CD14-positive monocyte (primary cell): ENCODE measurements around the gene MGAT5. TPM values are rescaled to one million over a fixed set of nuclear protein-coding genes. Genes with fewer than 3 reads are reported as not detected.

Experiments used
- DNase-seq, 3 donors: peaks; one replicate each; pipeline ENCODE4 v3.0.0-alpha.2; 2011 to 2022
- H2AFZ ChIP-seq: 2 replicates; pipeline ENCODE4 v1.6.0; 2012; ENCODE audit warnings: mild to moderate bottlenecking, low read depth, low read length, inconsistent platforms; ENCODE audit not compliant: insufficient read depth, poor library complexity, severe bottlenecking
- H3K27ac ChIP-seq, 2 donors: 1 replicate in 1 of 2; 2 replicates in 1 of 2; pipeline ENCODE4 v1.5.1; 2012 to 2013; ENCODE audit warnings: low read length in 2 of 2, control low read depth in 1 of 2, inconsistent platforms in 1 of 2, low read depth in 1 of 2, mild to moderate bottlenecking in 1 of 2
- H3K27me3 ChIP-seq, 2 donors: one replicate each; pipeline versions ENCODE4 v1.6.0 to v1.6.1; 2011 to 2013; ENCODE audit warnings: low read length in 2 of 2; ENCODE audit not compliant: control insufficient read depth in 2 of 2, insufficient read depth in 2 of 2
- H3K36me3 ChIP-seq, 2 donors: replicated peaks in 1 of 2; 1 replicate in 1 of 2; 2 replicates in 1 of 2; pipeline versions ENCODE4 v1.5.1 to v1.6.1; 2012 to 2013; ENCODE audit warnings: low read length in 2 of 2, control low read depth in 1 of 2, inconsistent platforms in 1 of 2, mild to moderate bottlenecking in 1 of 2; ENCODE audit not compliant: insufficient read depth in 2 of 2, control insufficient read depth in 1 of 2
- H3K4me1 ChIP-seq, 2 donors: 1 replicate in 1 of 2; 2 replicates in 1 of 2; pipeline versions ENCODE4 v1.5.1 to v1.6.1; 2012 to 2013; ENCODE audit warnings: low read length in 2 of 2, control low read depth in 1 of 2, inconsistent platforms in 1 of 2, mild to moderate bottlenecking in 1 of 2, moderate library complexity in 1 of 2; ENCODE audit not compliant: insufficient read depth in 2 of 2, control insufficient read depth in 1 of 2
- H3K4me2 ChIP-seq: replicated peaks from 2 replicates; pipeline ENCODE3; 2012; ENCODE audit warnings: low read length, moderate library complexity, mild to moderate bottlenecking; ENCODE audit not compliant: poor library complexity, severe bottlenecking; ENCODE audit errors: extremely low read depth
- H3K4me3 ChIP-seq, 3 experiments: fragments of 200-600 bp in 1 of 3; sonication (generic) in 1 of 3; replicated peaks in 1 of 3; 1 replicate in 2 of 3; 2 replicates in 1 of 3; pipeline ENCODE4 v1.5.1; 2011 to 2013; ENCODE audit warnings: low read length in 3 of 3, mild to moderate bottlenecking in 3 of 3, control low read depth in 2 of 3, low read depth in 2 of 3, inconsistent platforms in 1 of 3, moderate library complexity in 1 of 3
- H3K79me2 ChIP-seq: 2 replicates; pipeline ENCODE4 v1.6.0; 2012; ENCODE audit warnings: mild to moderate bottlenecking, control low read depth, inconsistent platforms, low read length, moderate library complexity; ENCODE audit not compliant: insufficient read depth
- H3K9ac ChIP-seq: 2 replicates; pipeline ENCODE4 v1.6.0; 2017; ENCODE audit warnings: low read length, mild to moderate bottlenecking; ENCODE audit not compliant: insufficient read depth, poor library complexity, severe bottlenecking
- H3K9me3 ChIP-seq, 2 donors: replicated peaks in 1 of 2; 1 replicate in 1 of 2; 2 replicates in 1 of 2; pipeline versions ENCODE4 v1.5.1 to v1.6.1; 2012 to 2013; ENCODE audit warnings: low read length in 2 of 2, control low read depth in 1 of 2; ENCODE audit not compliant: control insufficient read depth in 1 of 2, insufficient read depth in 1 of 2
- H4K20me1 ChIP-seq: 2 replicates; pipeline ENCODE4 v1.6.0; 2012; ENCODE audit warnings: mild to moderate bottlenecking, low read length, control low read depth, moderate library complexity; ENCODE audit not compliant: insufficient read depth
- H3K27ac Mint-ChIP-seq, 7 donors: one replicate each; pipeline ENCODE4 v1.8.0; 2020; ENCODE audit warnings: mild to moderate bottlenecking in 7 of 7, mixed read lengths in 7 of 7, moderate library complexity in 6 of 7, inconsistent platforms in 2 of 7
- H3K27me3 Mint-ChIP-seq, 3 donors: one replicate each; pipeline ENCODE4 v1.8.0; 2021 to 2022; ENCODE audit warnings: low read depth in 3 of 3, mild to moderate bottlenecking in 3 of 3, mixed read lengths in 3 of 3, moderate library complexity in 3 of 3, inconsistent platforms in 1 of 3
- H3K36me3 Mint-ChIP-seq, 2 donors: one replicate each; pipeline ENCODE4 v1.8.0; 2020; ENCODE audit warnings: mixed read lengths in 2 of 2, inconsistent platforms in 1 of 2, mild to moderate bottlenecking in 1 of 2
- H3K4me1 Mint-ChIP-seq: one replicate; pipeline ENCODE4 v1.8.0; 2020; ENCODE audit warnings: mild to moderate bottlenecking, mixed read lengths
- H3K4me3 Mint-ChIP-seq, 2 donors: one replicate each; pipeline ENCODE4 v1.8.0; 2020; ENCODE audit warnings: mild to moderate bottlenecking in 2 of 2, mixed read lengths in 2 of 2, moderate library complexity in 1 of 2
- H3K9me3 Mint-ChIP-seq, 7 donors: one replicate each; pipeline ENCODE4 v1.8.0; 2020 to 2022; ENCODE audit warnings: mixed read lengths in 7 of 7, mild to moderate bottlenecking in 6 of 7, moderate library complexity in 6 of 7, inconsistent platforms in 2 of 7
- CTCF ChIP-seq: fragments of 200-600 bp; IDR thresholded peaks from one replicate; pipeline ENCODE4 v1.8.0; 2022; ENCODE audit warnings: antibody characterized with exemption, mild to moderate bottlenecking
- whole genome bisulfite sequencing: methylation state at CpG from one replicate; pipeline ENCODE4 v1.1.5; 2013; ENCODE audit warnings: missing lambda C conversion rate; ENCODE audit not compliant: insufficient coverage; 5-methylcytosine and 5-hydroxymethylcytosine counted together
- intact Hi-C, 2 donors: fragments of 100-400 bp; cut with micrococcal nuclease; formaldehyde crosslinking; loops; one replicate each; pipeline versions ENCODE4 v1.15.0 to v1.15.1; 2023
- polyA plus RNA-seq, 3 donors: library from polyadenylated mRNA; depleted of rRNA in 1 of 3; unstranded in 2 of 3; stranded (reverse) in 1 of 3; fragments of 300-500 nt in 2 of 3; fragments of >200 nt in 1 of 3; fragmentation: Illumina TruSeq in 2 of 3; gene quantifications; 1 replicate in 2 of 3; 2 replicates in 1 of 3; pipeline ENCODE4 v1.2.3, GENCODE V29; 2012 to 2021

Gene MGAT5
- polyA plus RNA-seq, 3 donors = 1.9 to 6.6 (median 2.4) TPM

- peak; percentile 26 to 52 (median 43) for DNase-seq
- Mint-ChIP-seq H3K36me3 (peaks cover 18 to 37% of the 10 kb centered on the region in 2 donors), H3K9me3 (peaks cover 0 to 3% (median 0%) of the 10 kb centered on the region in 7 donors), H3K4me1 (peaks cover 14% of the 10 kb centered on the region), H3K27ac (peak overlapping the region in 4 of 7 donors; percentile 71 to 76 (median 72)), H3K4me3 (peak overlapping the region; percentile 37 to 39), H3K27me3 (peaks cover 0 to 3% (median 0%) of the 10 kb centered on the region in 3 donors)
- H3K27me3 ChIP-seq = no peaks in the 10 kb centered on the region
- no peak overlapping the region for H3K9ac ChIP-seq
- WGBS = 70% methylated on average over 5 of the region's 8 CpGs
- no peaks in the 10 kb centered on the region for H4K20me1 ChIP-seq
- H3K4me3 ChIP-seq = peak overlapping the region in 1 of 3 experiments; percentile 20
- H3K4me1 ChIP-seq = peaks cover 3 to 12% of the 10 kb centered on the region in 2 donors
- intact Hi-C loops = no loop called here
- peaks cover 2 to 26% of the 10 kb centered on the region in 2 donors for H3K36me3 ChIP-seq
- H3K4me2 ChIP-seq = peak overlapping the region; percentile 35
- H3K79me2 ChIP-seq = no peaks in the 10 kb centered on the region
- H3K9me3 ChIP-seq = no peaks in the 10 kb centered on the region
- no peak for TF ChIP-seq CTCF
- H3K27ac ChIP-seq = peak overlapping the region in 1 of 2 donors; percentile 62
- H2AFZ ChIP-seq = peak overlapping the region; percentile 29
Observed at GRCh38 chr2:134338208-134338607, 84.3 kb downstream of the MGAT5 start.

- Mint-ChIP-seq H3K27me3 (peaks cover 0 to 3% (median 0%) of the 10 kb centered on the region in 3 donors), H3K4me1 (peaks cover 14% of the 10 kb centered on the region), H3K4me3 (no peak overlapping the region), H3K36me3 (peaks cover 33 to 55% of the 10 kb centered on the region in 2 donors), H3K27ac (no peak overlapping the region), H3K9me3 (peaks cover 0 to 3% (median 0%) of the 10 kb centered on the region in 7 donors)
- WGBS = 100% methylated on average over 2 of the region's 3 CpGs
- no peak for TF ChIP-seq CTCF
- DNase-seq = no peak
- Histone ChIP-seq H3K4me1 (peaks cover 3 to 12% of the 10 kb centered on the region in 2 donors), H4K20me1 (no peaks in the 10 kb centered on the region), H3K4me2 (no peak overlapping the region), H3K9ac (no peak overlapping the region), H3K27ac (no peak overlapping the region), H3K36me3 (peaks cover 5 to 40% of the 10 kb centered on the region in 2 donors), H3K4me3 (no peak overlapping the region), H3K79me2 (no peaks in the 10 kb centered on the region), H3K27me3 (no peaks in the 10 kb centered on the region), H3K9me3 (no peaks in the 10 kb centered on the region), H2AFZ (no peak overlapping the region)
- intact Hi-C loops = no loop called here
Observed at GRCh38 chr2:134341476-134341875, 87.6 kb downstream of the MGAT5 start.
